ENCODE results near the gene NANOS2.

GRCh38 chr19:45901432-45901911, 13.1 kb downstream of the NANOS2 start:
- TF ChIP-seq POLR2A (IDR thresholded peaks at IDR 0.05): no peak
- TF ChIP-seq CTCF (IDR thresholded peaks at IDR 0.05): no peak
- TF ChIP-seq EP300 (IDR thresholded peaks at IDR 0.05): no peak

Data from suprapubic skin (tissue), 3 donors.